Hypothalamus (tissue), 51 donors: ENCODE data around the gene ZNF410.

ENCODE experiments used
- DNase-seq, 51 donors: peaks; one replicate each; lab custom pipeline; 2025; lab: John Stamatoyannopoulos, UW

Gene ZNF410

GRCh38 chr14:73945159-73945670, 58.6 kb downstream of the ZNF410 start:
- DNase-seq, result no peak

GRCh38 chr14:73949752-73950734, 63.4 kb downstream of the ZNF410 start, which contains the start of the genes COQ6 and FAM161B:
Gene COQ6 (plus strand): TSS chr14:73950302. CDS start chr14:73950333, 31 bp downstream.
Gene FAM161B (minus strand): TSS chr14:73950094. CDS start chr14:73950026, 68 bp downstream.
- DNase-seq, result peak; percentile 60 to 96 (median 92)

GRCh38 chr14:73953731-73954130, 67.1 kb downstream of the ZNF410 start:
- no peak for DNase-seq

- no peak for DNase-seq
Measured at GRCh38 chr14:73955674-73956073, 69.0 kb downstream of the ZNF410 start.

GRCh38 chr14:73958591-73958990, 71.9 kb downstream of the ZNF410 start:
- no peak for DNase-seq

- no peak for DNase-seq
Measured at GRCh38 chr14:73961192-73961591, 74.5 kb downstream of the ZNF410 start.

GRCh38 chr14:73965216-73965615, 78.6 kb downstream of the ZNF410 start:
- DNase-seq, result no peak

GRCh38 chr14:73968885-73969284, 82.2 kb downstream of the ZNF410 start:
- no peak for DNase-seq

GRCh38 chr14:73973497-73973896, 86.8 kb downstream of the ZNF410 start:
- no peak for DNase-seq

GRCh38 chr14:73976125-73976524, 89.5 kb downstream of the ZNF410 start:
- DNase-seq, result no peak

GRCh38 chr14:73977896-73978295, 91.2 kb downstream of the ZNF410 start:
- no peak for DNase-seq
